ENCODE results near the gene DIO1. TPM values are rescaled to one million over a fixed set of nuclear protein-coding genes. Genes with fewer than 3 reads are reported as not detected.
"Not testable (repeated sequence)": the region's sequence is repeated elsewhere in the genome, so short reads cannot be mapped to it uniquely, and the experiment has no call there.

DIO1 gene
- not detected for total RNA-seq
- long read RNA-seq, partial matches to known transcripts = 0 of 2 reads
- long read RNA-seq, other reads (novel, unspliced or antisense) = 2 of 2 reads

- no peak for DNase-seq (ENCODE audit: low spot score)
Observed at GRCh38 chr1:53893999-53894636, at the start of gene DIO1. DIO1 (plus strand) TSS chr1:53894187; CDS start chr1:53894211, 24 bp downstream.

DNA sequence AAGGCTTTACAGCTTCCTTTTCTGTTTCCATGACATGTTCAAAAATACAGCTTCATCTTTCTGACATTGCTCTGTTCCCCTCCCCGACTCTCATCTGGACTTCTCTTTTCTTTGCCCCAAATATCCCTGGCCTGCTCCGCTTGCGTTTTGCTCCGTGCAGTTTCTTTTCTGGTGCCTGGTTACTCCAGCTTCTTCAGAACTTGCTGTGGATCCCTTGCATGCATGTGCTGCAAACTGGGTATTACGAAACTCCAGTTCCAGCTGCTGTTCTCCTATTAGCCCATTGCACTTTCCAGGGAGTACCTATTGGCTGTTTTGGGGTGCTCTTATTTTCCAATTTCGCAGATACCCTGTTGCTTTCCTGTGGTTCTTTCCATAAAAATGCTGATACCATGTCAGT is 46.0 kb upstream of the DIO1 start:
- DNase-seq (ENCODE audit: low spot score) = no peak

- no peak for DNase-seq (ENCODE audit: low spot score)
Observed at GRCh38 chr1:53850082-53850673, 43.8 kb upstream of the DIO1 start.

GRCh38 chr1:53851571-53852285 is 42.3 kb upstream of the DIO1 start:
- no peak for DNase-seq (ENCODE audit: low spot score)

DNA sequence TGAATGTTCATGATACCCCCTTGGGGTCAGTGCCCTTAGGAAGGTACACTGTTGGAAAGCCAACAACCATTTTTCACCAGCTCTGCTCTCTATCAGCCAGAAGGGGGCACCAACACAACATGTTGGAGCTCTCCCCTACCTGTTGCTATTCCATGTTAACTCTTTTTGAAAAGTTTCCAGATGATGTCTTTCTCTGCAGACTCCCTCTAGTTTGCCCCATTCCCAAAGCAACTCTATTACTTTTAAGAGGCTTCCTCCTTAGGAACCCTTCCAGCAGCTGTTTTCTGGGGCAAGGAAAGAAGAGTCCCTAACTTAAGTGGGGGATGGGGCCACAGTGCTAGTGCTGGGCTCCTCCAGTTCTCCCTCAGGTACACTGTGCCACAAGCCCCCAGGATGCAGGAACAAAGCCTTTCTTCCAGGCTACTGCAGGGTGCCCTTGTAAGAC is 33.0 kb upstream of the DIO1 start:
- no peak for DNase-seq (ENCODE audit: low spot score)

- DNase-seq (ENCODE audit: low spot score) = no peak
Observed at GRCh38 chr1:53862507-53862906, 31.5 kb upstream of the DIO1 start.

GRCh38 chr1:53868565-53868964 is 25.4 kb upstream of the DIO1 start:
- DNase-seq (ENCODE audit: low spot score) = no peak

- no peak for DNase-seq (ENCODE audit: low spot score)
Observed at GRCh38 chr1:53869454-53870117, 24.4 kb upstream of the DIO1 start.

DNA sequence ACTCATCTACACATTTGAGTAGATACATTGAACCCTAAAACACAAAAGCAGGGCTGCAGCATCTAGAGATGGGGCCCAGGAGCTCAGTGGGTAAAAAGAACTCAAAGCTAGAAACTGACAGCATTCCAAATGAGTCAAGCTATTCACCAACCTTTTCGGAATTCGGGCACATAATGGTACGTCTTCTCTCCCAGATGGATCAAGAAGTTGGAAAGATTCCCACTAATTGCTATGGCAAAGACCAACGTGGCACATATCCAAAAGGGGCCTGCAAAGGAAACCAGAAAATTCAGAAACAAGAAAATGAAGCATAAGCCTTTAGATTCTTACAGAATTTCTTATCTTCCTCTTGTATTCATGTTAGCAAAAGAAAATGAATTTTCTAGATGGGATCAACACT is 22.8 kb upstream of the DIO1 start:
- DNase-seq (ENCODE audit: low spot score) = no peak

- no peak for DNase-seq (ENCODE audit: low spot score)
Observed at GRCh38 chr1:53871773-53872484, 22.1 kb upstream of the DIO1 start.

GRCh38 chr1:53875150-53875549 is 18.8 kb upstream of the DIO1 start:
- DNase-seq (ENCODE audit: low spot score) = not testable (repeated sequence)

DNA sequence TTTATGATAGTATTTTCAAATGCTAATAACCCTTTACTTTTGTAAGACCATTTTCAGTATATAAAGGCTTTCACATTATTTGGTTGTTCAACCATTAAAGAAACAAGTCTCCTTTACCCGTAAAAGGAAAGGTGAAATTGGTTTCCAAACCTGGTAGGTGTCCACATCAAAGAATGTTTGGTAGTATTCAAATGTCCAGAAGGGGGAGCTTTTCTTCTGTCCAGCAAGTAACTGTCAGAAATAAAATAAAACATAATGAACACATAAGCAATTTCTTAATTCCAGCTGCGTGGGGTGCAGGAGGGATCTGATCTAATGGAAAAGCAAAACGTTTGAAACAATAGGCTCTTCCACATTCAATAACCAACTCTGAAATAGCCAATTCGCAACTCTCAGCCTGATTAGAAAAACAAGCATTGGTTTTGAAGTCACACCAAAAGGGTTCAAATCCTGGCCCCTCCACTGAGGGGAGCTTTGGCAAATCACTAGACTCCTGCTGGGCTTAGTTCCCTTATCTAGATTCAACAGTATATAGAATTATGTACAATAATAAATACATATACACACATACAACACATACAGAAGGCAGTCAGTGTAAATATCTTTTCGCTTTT is 15.4 kb upstream of the DIO1 start:
- DNase-seq (ENCODE audit: low spot score) = no peak

- DNase-seq (ENCODE audit: low spot score) = not testable (repeated sequence)
Observed at GRCh38 chr1:53881853-53882252, 12.1 kb upstream of the DIO1 start.

- not testable (repeated sequence) for DNase-seq (ENCODE audit: low spot score)
Observed at GRCh38 chr1:53883600-53883999, 10.4 kb upstream of the DIO1 start.

- no peak for DNase-seq (ENCODE audit: low spot score)
Observed at GRCh38 chr1:53888681-53889080, 5.3 kb upstream of the DIO1 start.

DNA sequence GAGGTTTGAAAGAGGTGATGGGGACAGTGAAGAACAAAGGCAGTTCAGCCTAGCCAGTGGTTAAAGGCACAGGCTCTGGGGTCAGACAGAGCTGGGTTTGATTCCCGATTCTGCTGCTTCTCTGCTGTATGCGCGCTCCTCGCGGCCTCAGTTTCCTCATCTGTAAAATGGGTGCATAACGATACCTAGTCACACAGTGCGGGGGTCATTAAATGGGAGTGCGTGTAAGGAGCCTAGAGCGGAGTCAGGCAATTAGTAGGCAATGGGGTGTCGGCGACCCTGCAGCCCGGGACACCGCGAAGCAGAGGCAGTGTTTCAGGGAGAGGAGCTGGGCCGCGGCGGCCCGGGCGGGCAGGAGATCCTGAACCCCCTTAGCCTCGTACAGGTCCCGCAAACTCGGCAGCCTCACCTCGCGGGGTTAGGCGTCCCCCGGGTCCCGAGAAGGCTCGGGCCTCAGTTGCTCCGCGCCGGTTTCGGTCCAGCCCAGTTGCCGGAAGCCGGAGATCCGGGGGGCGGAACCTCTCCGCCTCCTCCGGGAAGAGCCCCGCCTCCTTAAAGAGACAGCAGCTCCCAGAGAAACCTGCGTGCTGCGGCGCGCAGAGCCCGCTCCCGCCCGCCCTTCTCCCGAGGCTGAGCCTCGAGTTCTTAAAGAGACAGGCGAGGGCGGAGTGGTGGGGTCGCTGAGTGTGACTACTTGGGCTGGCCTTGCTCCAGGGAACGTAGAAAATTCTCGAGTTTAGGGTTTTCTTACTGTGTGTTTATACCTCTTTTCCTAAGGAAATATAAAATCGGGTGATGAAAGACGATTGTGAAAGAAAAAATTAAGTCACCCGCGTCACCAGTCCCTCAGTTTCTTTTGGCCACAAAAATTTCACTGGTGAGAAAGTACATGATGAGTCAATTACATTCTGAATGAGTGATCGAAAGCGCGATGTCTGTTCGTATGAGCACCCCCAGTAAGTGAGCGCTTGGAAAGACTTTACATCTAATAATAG is 4.4 kb upstream of the DIO1 start, which contains the start of gene YIPF1:
YIPF1 (minus strand) TSS at position 494 of the 995 bp plus-strand sequence. CDS start 860 bp downstream, outside the sequence.
- peak; percentile 96 for DNase-seq (ENCODE audit: low spot score)

DNA sequence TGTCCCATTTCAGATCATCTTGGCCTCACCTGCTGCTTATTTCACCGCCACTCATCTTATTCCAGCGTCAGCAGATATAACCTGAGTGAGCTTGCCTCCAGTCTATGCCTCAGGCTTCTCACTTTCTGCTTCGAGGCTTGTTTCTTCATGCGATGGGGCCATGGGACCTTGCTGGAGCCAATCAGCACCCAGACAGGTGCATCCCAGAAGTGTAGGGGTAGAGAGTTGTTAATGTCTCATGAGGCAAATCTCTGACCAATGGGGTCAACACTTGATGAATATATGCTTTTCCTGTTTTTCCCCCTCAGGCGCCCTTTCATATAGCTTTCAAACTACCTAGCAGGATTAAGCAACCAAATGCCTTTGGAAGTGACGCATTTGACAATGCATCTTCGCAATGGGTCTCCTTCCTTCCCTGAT is 3.5 kb upstream of the DIO1 start:
- DNase-seq (ENCODE audit: low spot score) = no peak

GRCh38 chr1:53891018-53891417 is 3.0 kb upstream of the DIO1 start:
- DNase-seq (ENCODE audit: low spot score) = no peak

DNA sequence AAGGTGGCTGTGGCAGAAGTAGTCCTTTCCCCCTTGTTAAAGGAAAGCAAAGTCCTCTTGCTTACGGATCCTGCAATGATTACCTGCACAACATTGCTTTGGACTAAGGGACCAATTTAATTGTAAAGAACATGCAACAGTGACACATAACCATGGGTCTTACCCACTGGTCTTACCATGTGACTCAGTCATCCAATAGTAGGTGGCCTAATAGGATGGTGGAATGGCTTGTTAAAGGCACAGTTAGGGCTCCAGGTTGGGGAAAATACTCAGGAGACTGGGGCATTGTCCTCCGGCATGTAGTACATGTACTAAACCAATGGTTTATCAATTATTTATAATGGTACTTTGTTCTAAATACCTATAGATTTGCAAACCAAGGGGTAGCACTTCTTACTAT is 2.3 kb upstream of the DIO1 start:
- DNase-seq (ENCODE audit: low spot score) = no peak

Data from mesenteric fat pad (tissue), 1 donor.